H9 (cell line): Measurements from ENCODE around the gene NDUFA5. TPM values are rescaled to one million over a fixed set of nuclear protein-coding genes. Genes with fewer than 3 reads are reported as not detected.

Source experiments
- DNase-seq: peaks from one replicate; pipeline ENCODE4 v3.0.0-alpha.2; 2017
- H2AFZ ChIP-seq: one replicate; pipeline ENCODE4 v1.6.1; 2013; ENCODE audit warnings: mild to moderate bottlenecking, low read length, control low read depth, moderate library complexity
- H2AK5ac ChIP-seq: 2 replicates; pipeline ENCODE4 v1.6.1; 2013; ENCODE audit warnings: low read length, control low read depth, mixed read lengths; ENCODE audit not compliant: insufficient read length
- H2BK120ac ChIP-seq: one replicate; pipeline ENCODE4 v1.6.1; 2013; ENCODE audit warnings: low read depth, mild to moderate bottlenecking, low read length, control low read depth, inconsistent platforms; ENCODE audit not compliant: poor library complexity, severe bottlenecking
- H2BK12ac ChIP-seq: 2 replicates; pipeline ENCODE4 v1.6.1; 2013; ENCODE audit warnings: low read length, control low read depth, mixed read lengths, low read depth; ENCODE audit not compliant: insufficient read length
- H2BK15ac ChIP-seq: 2 replicates; pipeline ENCODE4 v1.6.1; 2013; ENCODE audit warnings: low read depth, low read length, control low read depth
- H2BK20ac ChIP-seq: one replicate; pipeline ENCODE4 v1.6.1; 2013; ENCODE audit warnings: low read depth, mild to moderate bottlenecking, low read length, control low read depth, inconsistent platforms; ENCODE audit not compliant: poor library complexity, severe bottlenecking
- H2BK5ac ChIP-seq: 2 replicates; pipeline ENCODE4 v1.6.1; 2013; ENCODE audit warnings: low read length, control low read depth, mixed read lengths; ENCODE audit not compliant: insufficient read length
- H3K14ac ChIP-seq: 2 replicates; pipeline ENCODE4 v1.6.1; 2013; ENCODE audit warnings: low read length, control low read depth; ENCODE audit not compliant: insufficient read depth
- H3K18ac ChIP-seq: 2 replicates; pipeline ENCODE4 v1.6.1; 2013; ENCODE audit warnings: low read depth, mild to moderate bottlenecking, mixed read lengths, low read length, control low read depth; ENCODE audit not compliant: insufficient read length
- H3K23ac ChIP-seq: 2 replicates; pipeline ENCODE4 v1.6.1; 2013; ENCODE audit warnings: low read length, control low read depth, mixed read lengths, low read depth; ENCODE audit not compliant: insufficient read length
- H3K23me2 ChIP-seq: 2 replicates; pipeline ENCODE4 v1.6.1; 2013; ENCODE audit warnings: low read depth, mild to moderate bottlenecking, mixed read lengths, low read length, control low read depth; ENCODE audit not compliant: insufficient read length, poor library complexity, severe bottlenecking
- H3K27ac ChIP-seq: 2 replicates; pipeline ENCODE4 v1.5.1; 2013; ENCODE audit warnings: low read length, control low read depth, mixed read lengths, low read depth; ENCODE audit not compliant: insufficient read length
- H3K27me3 ChIP-seq: 2 replicates; pipeline ENCODE4 v1.6.1; 2013; ENCODE audit warnings: low read length, control low read depth, inconsistent platforms; ENCODE audit not compliant: insufficient read depth
- H3K4ac ChIP-seq: 2 replicates; pipeline ENCODE4 v1.6.1; 2013; ENCODE audit warnings: low read depth, mild to moderate bottlenecking, control low read depth, inconsistent platforms, low read length, moderate library complexity
- H3K4me1 ChIP-seq: 2 replicates; pipeline ENCODE4 v1.6.1; 2013; ENCODE audit warnings: low read length, control low read depth, inconsistent platforms; ENCODE audit not compliant: insufficient read depth
- H3K4me2 ChIP-seq: 2 replicates; pipeline ENCODE4 v1.6.1; 2013; ENCODE audit warnings: low read length, control low read depth, mixed read lengths; ENCODE audit not compliant: insufficient read length, insufficient read depth
- H3K56ac ChIP-seq: 2 replicates; pipeline ENCODE4 v1.6.1; 2013; ENCODE audit warnings: low read depth, mild to moderate bottlenecking, mixed read lengths, low read length, control low read depth; ENCODE audit not compliant: insufficient read length
- H3K79me1 ChIP-seq: 2 replicates; pipeline ENCODE4 v1.6.1; 2013; ENCODE audit warnings: low read depth, mild to moderate bottlenecking, moderate library complexity, low read length, control low read depth, inconsistent platforms; ENCODE audit not compliant: insufficient read depth, poor library complexity, severe bottlenecking
- H3K79me2 ChIP-seq: 2 replicates; pipeline ENCODE4 v1.6.1; 2013; ENCODE audit warnings: low read length, control low read depth, inconsistent platforms; ENCODE audit not compliant: insufficient read depth
- H3K9ac ChIP-seq: 2 replicates; pipeline ENCODE4 v1.6.1; 2013; ENCODE audit warnings: low read length, control low read depth, mixed read lengths; ENCODE audit not compliant: insufficient read length; ENCODE audit errors: extremely low read depth
- H3K9me3 ChIP-seq: one replicate; pipeline ENCODE4 v1.6.1; 2013; ENCODE audit warnings: low read depth, low read length, inconsistent platforms; ENCODE audit not compliant: control insufficient read depth
- H3T11ph ChIP-seq: one replicate; pipeline ENCODE4 v1.6.1; 2013; ENCODE audit warnings: mild to moderate bottlenecking, low read length, control low read depth, inconsistent platforms
- H4K20me1 ChIP-seq: one replicate; pipeline ENCODE4 v1.6.1; 2013; ENCODE audit not compliant: control insufficient read depth, insufficient read length, insufficient read depth
- H4K5ac ChIP-seq: 2 replicates; pipeline ENCODE4 v1.6.1; 2013; ENCODE audit warnings: low read depth, mild to moderate bottlenecking, mixed read lengths, low read length, control low read depth; ENCODE audit not compliant: insufficient read length
- H4K8ac ChIP-seq: replicated peaks from 2 replicates; pipeline ENCODE4 v1.6.1; 2013; ENCODE audit warnings: low read length, control low read depth, mixed read lengths, low read depth; ENCODE audit not compliant: insufficient read length
- H4K91ac ChIP-seq: 2 replicates; pipeline ENCODE4 v1.6.1; 2013; ENCODE audit warnings: low read depth, mild to moderate bottlenecking, moderate library complexity, mixed read lengths, low read length, control low read depth; ENCODE audit not compliant: insufficient read length
- H3K27ac Mint-ChIP-seq, 3 experiments: 2 replicates in 2 of 3; 3 replicates in 1 of 3; pipeline ENCODE4 v1.8.0; 2020 to 2021; ENCODE audit warnings: mixed read lengths in 3 of 3, mild to moderate bottlenecking in 1 of 3, moderate library complexity in 1 of 3
- H3K27me3 Mint-ChIP-seq: 2 replicates; pipeline ENCODE4 v1.8.0; 2021; ENCODE audit warnings: low read depth, mild to moderate bottlenecking, moderate library complexity, mixed read lengths
- H3K36me3 Mint-ChIP-seq, 3 experiments: 2 replicates in 2 of 3; 3 replicates in 1 of 3; pipeline ENCODE4 v1.8.0; 2020 to 2021; ENCODE audit warnings: low read depth in 3 of 3, mixed read lengths in 3 of 3; ENCODE audit not compliant: insufficient read depth in 1 of 3
- H3K4me1 Mint-ChIP-seq, 2 experiments: 2 replicates each; pipeline ENCODE4 v1.8.0; 2020; ENCODE audit warnings: mixed read lengths in 2 of 2
- H3K4me3 Mint-ChIP-seq, 2 experiments: 2 replicates in 1 of 2; 3 replicates in 1 of 2; pipeline ENCODE4 v1.8.0; 2020 to 2021; ENCODE audit warnings: mild to moderate bottlenecking in 2 of 2, mixed read lengths in 2 of 2, moderate library complexity in 1 of 2
- H3K9me3 Mint-ChIP-seq, 2 experiments: 2 replicates in 1 of 2; 3 replicates in 1 of 2; pipeline ENCODE4 v1.8.0; 2020; ENCODE audit warnings: mild to moderate bottlenecking in 2 of 2, mixed read lengths in 2 of 2, moderate library complexity in 1 of 2
- CTCF ChIP-seq: fragments of 200-600 bp; sonication (generic); conservative IDR thresholded peaks from 3 replicates; pipeline ENCODE4 v1.8.0; 2021; ENCODE audit warnings: antibody characterized with exemption, mild to moderate bottlenecking
- WGBS: extraction: QIAGEN DNeasy Blood & Tissue Kit; methylation state at CpG from one replicate; pipeline ENCODE4 v1.1.7; 2013; ENCODE audit warnings: missing lambda C conversion rate, low lambda C conversion rate, mixed read lengths; ENCODE audit not compliant: insufficient read length; ENCODE audit errors: extremely low coverage; 5-methylcytosine and 5-hydroxymethylcytosine counted together
- total RNA-seq: library from RNA; stranded (reverse); gene quantifications from 2 replicates; pipeline ENCODE4 v1.2.1, GENCODE V29; 2021

Gene NDUFA5
- total RNA-seq, 1 experiment from 2014 or later: 76.5 TPM

GRCh38 chr7:123522066-123522465 lies 35.6 kb downstream of the NDUFA5 start:
- Mint-ChIP-seq H3K36me3 (peaks cover 0 to 5% (median 3%) of the 10 kb centered on the region in 3 experiments; a peak in 3 of 7 replicates), H3K9me3 (peaks cover 2 to 3% of the 10 kb centered on the region in 2 experiments; a peak in 3 of 5 replicates), H3K27ac (no peak overlapping the region), H3K27me3 (no peaks in the 10 kb centered on the region; the same call in 1 of the 2 replicates), H3K4me1 (peaks cover 6 to 9% of the 10 kb centered on the region in 2 experiments), H3K4me3 (no peak overlapping the region)
- no peaks in the 10 kb centered on the region for H3K79me2 ChIP-seq
- H4K20me1 ChIP-seq: no peaks in the 10 kb centered on the region
- no peak for TF ChIP-seq CTCF
- WGBS: no CpG with 5 or more reads among the region's 2 CpGs
- no peaks in the 10 kb centered on the region for H3K4me1 ChIP-seq
- no peaks in the 10 kb centered on the region for H3K9me3 ChIP-seq
- no peaks in the 10 kb centered on the region for H3K23me2 ChIP-seq
- no peak overlapping the region for H3K14ac ChIP-seq
- H3K27me3 ChIP-seq: no peaks in the 10 kb centered on the region
- H2BK120ac ChIP-seq: no peak overlapping the region
- no peak overlapping the region for H3K27ac ChIP-seq
- H4K91ac ChIP-seq: no peak overlapping the region
- H3T11ph ChIP-seq: no peak overlapping the region
- no peak overlapping the region for H3K56ac ChIP-seq
- no peak overlapping the region for H4K5ac ChIP-seq
- H4K8ac ChIP-seq: no peak overlapping the region
- no peak overlapping the region for H3K9ac ChIP-seq
- no peak overlapping the region for H3K18ac ChIP-seq
- H2AFZ ChIP-seq: no peak overlapping the region
- H2BK5ac ChIP-seq: no peak overlapping the region
- no peak overlapping the region for H3K23ac ChIP-seq
- H2BK15ac ChIP-seq: no peak overlapping the region
- no peaks in the 10 kb centered on the region for H3K79me1 ChIP-seq
- H2AK5ac ChIP-seq: no peak overlapping the region
- DNase-seq: no peak
- no peak overlapping the region for H3K4me2 ChIP-seq
- H2BK20ac ChIP-seq: no peak overlapping the region
- H3K4ac ChIP-seq: no peak overlapping the region
- H2BK12ac ChIP-seq: no peak overlapping the region
